Measurements from ENCODE around the gene JHY. TPM values are rescaled to one million over a fixed set of nuclear protein-coding genes. Genes with fewer than 3 reads are reported as not detected.

JHY gene
- total and polyA plus RNA-seq, 2 donors, result 2.3 to 7.1 TPM

- DNase-seq (ENCODE audit: extremely low spot score), result no peak
- Histone ChIP-seq H3K36me3 (ENCODE audit: insufficient read depth) (no peaks in the 10 kb centered on the region), H3K4me3 (ENCODE audit: low read depth, low read length) (peak overlapping the region; percentile 50), H3K4me1 (ENCODE audit: insufficient read depth) (no peaks in the 10 kb centered on the region), H3K27ac (ENCODE audit: low read depth) (no peak overlapping the region)
- WGBS, result 12% methylated on average over 26 of the region's 26 CpGs
Measured at GRCh38 chr11:122983438-122984185, 101.1 kb downstream of the JHY start.

- peak overlapping the region; percentile 50 for H3K4me3 ChIP-seq (ENCODE audit: low read depth, low read length)
- H3K36me3 ChIP-seq (ENCODE audit: insufficient read depth), result no peaks in the 10 kb centered on the region
- no peaks in the 10 kb centered on the region for H3K4me1 ChIP-seq (ENCODE audit: insufficient read depth)
- WGBS, result under 1% methylated on average over 59 of the region's 59 CpGs
- no peak overlapping the region for H3K27ac ChIP-seq (ENCODE audit: low read depth)
- DNase-seq (ENCODE audit: extremely low spot score), result no peak
Measured at GRCh38 chr11:122984186-122985011, 101.8 kb downstream of the JHY start.

- Histone ChIP-seq H3K4me3 (ENCODE audit: low read depth, low read length) (no peak overlapping the region), H3K27ac (ENCODE audit: low read depth) (no peak overlapping the region), H3K4me1 (ENCODE audit: insufficient read depth) (no peaks in the 10 kb centered on the region), H3K36me3 (ENCODE audit: insufficient read depth) (no peaks in the 10 kb centered on the region)
- DNase-seq (ENCODE audit: extremely low spot score), result no peak
- 11% methylated on average over 3 of the region's 3 CpGs for WGBS
Measured at GRCh38 chr11:122995526-122995925, 113.0 kb downstream of the JHY start.

GRCh38 chr11:122998727-122999366, 116.3 kb downstream of the JHY start:
- no peak overlapping the region for H3K4me3 ChIP-seq (ENCODE audit: low read depth, low read length)
- H3K4me1 ChIP-seq (ENCODE audit: insufficient read depth), result no peaks in the 10 kb centered on the region
- no peaks in the 10 kb centered on the region for H3K36me3 ChIP-seq (ENCODE audit: insufficient read depth)
- DNase-seq (ENCODE audit: extremely low spot score), result no peak
- no peak overlapping the region for H3K27ac ChIP-seq (ENCODE audit: low read depth)
- 28% methylated on average over 14 of the region's 14 CpGs for WGBS

- H3K4me3 ChIP-seq (ENCODE audit: low read depth, low read length), result no peak overlapping the region
- H3K36me3 ChIP-seq (ENCODE audit: insufficient read depth), result no peaks in the 10 kb centered on the region
- H3K4me1 ChIP-seq (ENCODE audit: insufficient read depth), result no peaks in the 10 kb centered on the region
- WGBS, result 88% methylated on average over 5 of the region's 5 CpGs
- no peak overlapping the region for H3K27ac ChIP-seq (ENCODE audit: low read depth)
- DNase-seq (ENCODE audit: extremely low spot score), result no peak
Measured at GRCh38 chr11:123000721-123001120, 118.2 kb downstream of the JHY start.

- no peak for DNase-seq (ENCODE audit: extremely low spot score)
- WGBS, result 74% methylated on average over 5 of the region's 5 CpGs
- Histone ChIP-seq H3K27ac (ENCODE audit: low read depth) (no peak overlapping the region), H3K4me3 (ENCODE audit: low read depth, low read length) (no peak overlapping the region), H3K4me1 (ENCODE audit: insufficient read depth) (no peaks in the 10 kb centered on the region), H3K36me3 (ENCODE audit: insufficient read depth) (no peaks in the 10 kb centered on the region)
Measured at GRCh38 chr11:123006860-123007542, 124.4 kb downstream of the JHY start.

Small RNA genes within 50 kb of the gene (small RNA-seq; reads per million reads assigned to genes)
- not detected for gene RNU4-23P

Other genes starting within 250 kb of the JHY start
- 11.4 TPM for gene UBASH3B, start 227.0 kb upstream of the JHY start, total RNA-seq
- 1.6 TPM for gene UBASH3B, start 227.0 kb upstream of the JHY start, polyA plus RNA-seq
- gene CRTAM, start 44.3 kb upstream of the JHY start, total RNA-seq, result 0.37 TPM
- gene CRTAM, start 44.3 kb upstream of the JHY start, polyA plus RNA-seq, result 0.11 TPM
- gene BSX, start 99.1 kb downstream of the JHY start, total RNA-seq, result not detected
- gene BSX, start 99.1 kb downstream of the JHY start, polyA plus RNA-seq, result not detected
- gene HSPA8, start 179.4 kb downstream of the JHY start, total RNA-seq, result 1,836 TPM
- 717 TPM for gene HSPA8, start 179.4 kb downstream of the JHY start, polyA plus RNA-seq